Heart right ventricle (tissue), 16 donors: Measurements from ENCODE around the gene CNTN4. TPM values are rescaled to one million over a fixed set of nuclear protein-coding genes. Genes with fewer than 3 reads are reported as not detected.

Source experiments
- ATAC-seq, 8 donors: fragments of 200-7000 bp; cut with Tn5 transposase; one replicate each; pipeline ENCODE4 v1.9.1; 2020; ENCODE audit warnings: mild to moderate bottlenecking in 8 of 8, moderate library complexity in 8 of 8, moderate number of reproducible peaks in 1 of 8
- DNase-seq, 2 donors: peaks; one replicate each; pipeline ENCODE4 v3.0.0-alpha.2; 2020
- H3K27ac ChIP-seq, 10 donors: fragments of 200-600 bp; sonication (generic) in 2 of 10; one replicate each; pipeline versions ENCODE4 v1.5.0 to v1.8.0; 2020 to 2022; ENCODE audit warnings: mild to moderate bottlenecking in 3 of 10
- H3K27me3 ChIP-seq, 7 donors: fragments of 200-600 bp; one replicate each; pipeline ENCODE4 v1.8.0; 2021 to 2022; ENCODE audit warnings: mild to moderate bottlenecking in 2 of 7
- H3K36me3 ChIP-seq, 9 donors: fragments of 200-600 bp; sonication (generic) in 1 of 9; one replicate each; pipeline versions ENCODE4 v1.5.0 to v1.8.0; 2020 to 2022; ENCODE audit warnings: mild to moderate bottlenecking in 2 of 9
- H3K4me1 ChIP-seq, 9 donors: fragments of 200-600 bp; sonication (generic) in 1 of 9; one replicate each; pipeline versions ENCODE4 v1.5.0 to v1.8.0; 2020 to 2022; ENCODE audit warnings: mild to moderate bottlenecking in 4 of 9
- H3K4me3 ChIP-seq, 10 donors: fragments of 200-600 bp; sonication (generic) in 2 of 10; one replicate each; pipeline versions ENCODE4 v1.5.0 to v1.8.0; 2020 to 2022; ENCODE audit warnings: mild to moderate bottlenecking in 7 of 10, moderate library complexity in 2 of 10
- H3K9me3 ChIP-seq, 11 donors: fragments of 200-600 bp in 10 of 11; sonication (generic) in 2 of 11; one replicate each; pipeline versions ENCODE4 v1.5.0 to v1.8.0; 2013 to 2022; ENCODE audit warnings: mild to moderate bottlenecking in 2 of 11, control low read depth in 1 of 11, moderate library complexity in 1 of 11
- CTCF ChIP-seq, 9 donors: fragments of 200-600 bp; sonication (generic) in 2 of 9; IDR thresholded peaks; one replicate each; pipeline versions ENCODE4 v1.5.0 to v1.8.0; 2021 to 2022; ENCODE audit warnings: antibody characterized with exemption in 9 of 9, mild to moderate bottlenecking in 5 of 9, moderate library complexity in 1 of 9
- WGBS, 2 donors: extraction: QIAGEN DNeasy Blood & Tissue Kit; methylation state at CpG; one replicate each; pipeline ENCODE4 v1.1.7; 2013; ENCODE audit warnings: inconsistent platforms in 1 of 2; 5-methylcytosine and 5-hydroxymethylcytosine counted together
- intact Hi-C, 10 donors: fragments of 100-400 bp; cut with DNase I; formaldehyde crosslinking; loops; one replicate each; pipeline versions ENCODE4 v1.11.1 to v1.14.2; 2022
- polyA plus RNA-seq, 2 donors: library from polyadenylated mRNA; stranded (reverse); fragments of 200-250 nt; gene quantifications; one replicate each; pipeline ENCODE4 v1.2.3, GENCODE V29; 2013
- total RNA-seq, 10 donors: library from RNA; stranded (reverse); fragmentation: NEBNext Ultra II Directional in 3 of 10; extraction: Animal tissue kit (Norgen Biotek cat#: 25700) in 3 of 10; gene quantifications; one replicate each; pipeline versions ENCODE4 v1.2.1 to v1.2.4, GENCODE V29; 2021 to 2023
- donor health status: Arrhythmogenic right ventricular cardiomyopathy.
- donor health status: ischemic (EF 13 %, LVEDD 7.1; RV severe dilation, severe dysfunction).
- donor health status: healthy with polysubstance abuse.
- donor health status: DM: no; HTN: yes; CAD: no.
- donor health status: DM: no; HTN: no; CAD: no.
- donor health status: ischemic (EF 25% LVEDD 6.9; RV normal size, moderate dysfunction).
- donor health status: ischemic (EF 25% LVEDD 5.7; RV mildly dilated, moderate dysfunction).
- donor health status: healthy.
- donor health status: DM: yes; HTN: yes; CAD: no.
- donor health status: Ischemic cardiomyopathy.
- donor health status: ischemic (EF 35%, LVEDD 5.7; RV mildly dilated, moderate dysfunction).
- donor health status: nonischemic (EF 11% LVEDD 7.7; RV severe dilation, severe dysfunction).
- donor health status: DM: yes; HTN: yes; CAD: no.
- donor health status: PGD.
- donor health status: ischemic (EF 29% LVEDD 5.4; RV normal size, mild dysfunction).
- donor health status: nonischemic (EF 23%, LVEDD 6.1; RV moderate dilation, normal function).

Gene CNTN4
- total and polyA plus RNA-seq, 12 donors: 0.48 to 4.7 (median 2.5) TPM

- Histone ChIP-seq H3K27ac (no peak overlapping the region), H3K9me3 (no peaks in the 10 kb centered on the region), H3K4me3 (no peak overlapping the region), H3K27me3 (no peaks in the 10 kb centered on the region), H3K4me1 (no peaks in the 10 kb centered on the region), H3K36me3 (no peaks in the 10 kb centered on the region)
- no peak for ATAC-seq
- no peak for TF ChIP-seq CTCF (IDR thresholded peaks at IDR 0.05)
- intact Hi-C loops: no loop called here
- no peak for DNase-seq
- 62 to 66% methylated on average over 3 of the region's 3 CpGs for WGBS, 2 donors
Observed at GRCh38 chr3:2441558-2441957, 342.9 kb downstream of the CNTN4 start.

- DNase-seq (no peak), ATAC-seq (no peak)
- H3K27me3 ChIP-seq: no peaks in the 10 kb centered on the region
- intact Hi-C loops: no loop called here
- H3K36me3 ChIP-seq: no peaks in the 10 kb centered on the region
- no peaks in the 10 kb centered on the region for H3K9me3 ChIP-seq
- no peak overlapping the region for H3K27ac ChIP-seq
- no peak for TF ChIP-seq CTCF (IDR thresholded peaks at IDR 0.05)
- peaks cover 0 to 6% (median 0%) of the 10 kb centered on the region in 9 donors for H3K4me1 ChIP-seq
- H3K4me3 ChIP-seq: no peak overlapping the region
- WGBS, 2 donors: 84 to 87% methylated on average over 3 of the region's 3 CpGs
Observed at GRCh38 chr3:2446146-2446545, 347.5 kb downstream of the CNTN4 start.

GRCh38 chr3:2452249-2452648 lies 353.6 kb downstream of the CNTN4 start:
- H3K27me3 ChIP-seq: no peaks in the 10 kb centered on the region
- peak overlapping the region in 1 of 10 donors; percentile 44 for H3K27ac ChIP-seq
- no peak overlapping the region for H3K4me3 ChIP-seq
- no peak for TF ChIP-seq CTCF (IDR thresholded peaks at IDR 0.05)
- peaks cover 0 to 37% (median 4%) of the 10 kb centered on the region in 9 donors for H3K4me1 ChIP-seq
- 48 to 62% methylated on average over 6 of the region's 6 CpGs for WGBS, 2 donors
- ATAC-seq (peak in 3 of 8 donors; percentile 38 to 61 (median 55)), DNase-seq (no peak)
- H3K9me3 ChIP-seq: no peaks in the 10 kb centered on the region
- H3K36me3 ChIP-seq: no peaks in the 10 kb centered on the region
- intact Hi-C loops: no loop called here

GRCh38 chr3:2454865-2455264 lies 356.2 kb downstream of the CNTN4 start:
- Histone ChIP-seq H3K4me1 (peaks cover 0 to 37% (median 4%) of the 10 kb centered on the region in 9 donors), H3K9me3 (no peaks in the 10 kb centered on the region), H3K27me3 (no peaks in the 10 kb centered on the region), H3K27ac (peak overlapping the region in 7 of 10 donors; percentile 11 to 77 (median 38)), H3K4me3 (no peak overlapping the region), H3K36me3 (no peaks in the 10 kb centered on the region)
- 31 to 42% methylated on average over 2 of the region's 2 CpGs for WGBS, 2 donors
- ATAC-seq (peak in 5 of 8 donors; percentile 42 to 84 (median 67)), DNase-seq (no peak)
- intact Hi-C loops: no loop called here
- TF ChIP-seq CTCF (IDR thresholded peaks at IDR 0.05): no peak
